ENCODE data around the gene BAK1.

The BAK1 gene

GRCh38 chr6:33568826-33569570, 11.1 kb downstream of the BAK1 start:
- H3K27ac ChIP-seq (ENCODE audit: low read length): no peak overlapping the region
- no peaks in the 10 kb centered on the region for H3K27me3 ChIP-seq (ENCODE audit: low read depth, low read length)
- no peak overlapping the region for H3K9ac ChIP-seq (ENCODE audit: low read length)
- H3K4me3 ChIP-seq (ENCODE audit: low read length): no peak overlapping the region
- no peak for TF ChIP-seq EZH2phosphoT487 (IDR thresholded peaks at IDR 0.05; ENCODE audit: low read depth)
- TF ChIP-seq, protein P1, sequence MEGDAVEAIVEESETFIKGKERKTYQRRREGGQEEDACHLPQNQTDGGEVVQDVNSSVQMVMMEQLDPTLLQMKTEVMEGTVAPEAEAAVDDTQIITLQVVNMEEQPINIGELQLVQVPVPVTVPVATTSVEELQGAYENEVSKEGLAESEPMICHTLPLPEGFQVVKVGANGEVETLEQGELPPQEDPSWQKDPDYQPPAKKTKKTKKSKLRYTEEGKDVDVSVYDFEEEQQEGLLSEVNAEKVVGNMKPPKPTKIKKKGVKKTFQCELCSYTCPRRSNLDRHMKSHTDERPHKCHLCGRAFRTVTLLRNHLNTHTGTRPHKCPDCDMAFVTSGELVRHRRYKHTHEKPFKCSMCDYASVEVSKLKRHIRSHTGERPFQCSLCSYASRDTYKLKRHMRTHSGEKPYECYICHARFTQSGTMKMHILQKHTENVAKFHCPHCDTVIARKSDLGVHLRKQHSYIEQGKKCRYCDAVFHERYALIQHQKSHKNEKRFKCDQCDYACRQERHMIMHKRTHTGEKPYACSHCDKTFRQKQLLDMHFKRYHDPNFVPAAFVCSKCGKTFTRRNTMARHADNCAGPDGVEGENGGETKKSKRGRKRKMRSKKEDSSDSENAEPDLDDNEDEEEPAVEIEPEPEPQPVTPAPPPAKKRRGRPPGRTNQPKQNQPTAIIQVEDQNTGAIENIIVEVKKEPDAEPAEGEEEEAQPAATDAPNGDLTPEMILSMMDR (IDR thresholded peaks at IDR 0.05; ENCODE audit: low read depth, low read length): no peak
- no peak overlapping the region for H2AFZ ChIP-seq (ENCODE audit: low read depth, low read length)
- H3K36me3 ChIP-seq (replicated peaks; ENCODE audit: low read depth, low read length): no peaks in the 10 kb centered on the region
- no peaks in the 10 kb centered on the region for H3K79me2 ChIP-seq (ENCODE audit: low read length)
- no peaks in the 10 kb centered on the region for H3K9me3 ChIP-seq (ENCODE audit: insufficient read depth, low read length)
- H4K20me1 ChIP-seq (ENCODE audit: insufficient read depth, low read length): no peaks in the 10 kb centered on the region
- H3K4me2 ChIP-seq (ENCODE audit: low read length): no peak overlapping the region
- H3K4me1 ChIP-seq (ENCODE audit: low read length): peaks cover 30% of the 10 kb centered on the region

- H3K9me3 ChIP-seq (ENCODE audit: insufficient read depth, low read length): no peaks in the 10 kb centered on the region
- no peaks in the 10 kb centered on the region for H4K20me1 ChIP-seq (ENCODE audit: insufficient read depth, low read length)
- no peaks in the 10 kb centered on the region for H3K79me2 ChIP-seq (ENCODE audit: low read length)
- H3K27ac ChIP-seq (ENCODE audit: low read length): no peak overlapping the region
- TF ChIP-seq, protein P1 (IDR thresholded peaks at IDR 0.05; ENCODE audit: low read depth, low read length): no peak
- TF ChIP-seq EZH2phosphoT487 (IDR thresholded peaks at IDR 0.05; ENCODE audit: low read depth): no peak
- H3K27me3 ChIP-seq (ENCODE audit: low read depth, low read length): no peaks in the 10 kb centered on the region
- H3K4me2 ChIP-seq (ENCODE audit: low read length): no peak overlapping the region
- no peaks in the 10 kb centered on the region for H3K36me3 ChIP-seq (replicated peaks; ENCODE audit: low read depth, low read length)
- peaks cover 30% of the 10 kb centered on the region for H3K4me1 ChIP-seq (ENCODE audit: low read length)
- no peak overlapping the region for H2AFZ ChIP-seq (ENCODE audit: low read depth, low read length)
- H3K9ac ChIP-seq (ENCODE audit: low read length): no peak overlapping the region
- H3K4me3 ChIP-seq (ENCODE audit: low read length): no peak overlapping the region
Observed at GRCh38 chr6:33567836-33568235, 12.2 kb downstream of the BAK1 start.

DNA sequence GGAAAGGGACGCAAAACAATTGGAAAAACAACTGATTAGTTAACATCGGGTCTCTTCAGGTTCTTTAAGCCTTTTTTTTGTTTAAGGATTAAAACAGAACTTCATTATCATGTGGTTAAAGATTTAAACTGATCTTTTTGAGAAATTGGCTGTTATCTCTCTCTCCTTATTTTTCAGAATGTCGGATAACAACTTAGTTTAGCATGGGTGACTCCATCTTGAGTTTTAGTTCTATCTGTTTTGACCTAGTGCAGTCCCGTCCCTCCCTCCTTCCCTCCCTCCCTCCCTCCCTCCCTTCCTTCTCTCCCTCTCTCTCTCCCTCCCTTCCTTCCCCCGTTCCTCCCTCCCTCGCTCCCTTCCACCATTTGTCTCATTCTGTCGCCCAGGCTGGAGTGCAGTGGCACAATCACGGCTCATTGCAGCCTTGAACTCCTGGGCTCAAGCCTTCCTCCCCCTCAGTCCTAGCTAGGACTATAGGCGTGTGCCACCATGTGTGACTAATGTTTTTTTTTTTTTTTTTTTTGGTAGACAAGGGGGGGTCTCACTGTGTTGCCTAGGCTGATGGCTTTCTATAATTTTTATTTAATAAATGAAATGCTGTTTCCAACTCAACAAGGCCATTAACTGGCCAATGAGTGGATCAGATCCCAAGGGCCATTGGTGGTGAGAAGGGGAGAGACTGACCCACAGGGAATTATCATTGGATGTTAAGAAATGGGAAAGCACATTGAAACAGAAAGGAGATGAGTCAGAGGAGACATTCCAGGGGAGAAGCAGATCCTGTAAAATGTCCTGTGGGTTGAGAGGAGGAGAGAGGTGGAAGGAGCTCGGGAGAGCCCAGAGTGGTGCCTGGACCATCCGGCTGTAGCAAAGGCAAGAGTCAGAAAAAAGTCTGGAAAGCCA, 13.6 kb downstream of the BAK1 start:
- no peaks in the 10 kb centered on the region for H4K20me1 ChIP-seq (ENCODE audit: insufficient read depth, low read length)
- H3K9me3 ChIP-seq (ENCODE audit: insufficient read depth, low read length): no peaks in the 10 kb centered on the region
- H3K4me2 ChIP-seq (ENCODE audit: low read length): no peak overlapping the region
- no peak overlapping the region for H2AFZ ChIP-seq (ENCODE audit: low read depth, low read length)
- H3K79me2 ChIP-seq (ENCODE audit: low read length): no peaks in the 10 kb centered on the region
- H3K27ac ChIP-seq (ENCODE audit: low read length): no peak overlapping the region
- no peak overlapping the region for H3K4me3 ChIP-seq (ENCODE audit: low read length)
- H3K4me1 ChIP-seq (ENCODE audit: low read length): peaks cover 20% of the 10 kb centered on the region
- no peak for TF ChIP-seq EZH2phosphoT487 (IDR thresholded peaks at IDR 0.05; ENCODE audit: low read depth)
- TF ChIP-seq, protein P1 (IDR thresholded peaks at IDR 0.05; ENCODE audit: low read depth, low read length): no peak
- no peak overlapping the region for H3K9ac ChIP-seq (ENCODE audit: low read length)
- H3K36me3 ChIP-seq (replicated peaks; ENCODE audit: low read depth, low read length): no peaks in the 10 kb centered on the region
- no peaks in the 10 kb centered on the region for H3K27me3 ChIP-seq (ENCODE audit: low read depth, low read length)

DNA sequence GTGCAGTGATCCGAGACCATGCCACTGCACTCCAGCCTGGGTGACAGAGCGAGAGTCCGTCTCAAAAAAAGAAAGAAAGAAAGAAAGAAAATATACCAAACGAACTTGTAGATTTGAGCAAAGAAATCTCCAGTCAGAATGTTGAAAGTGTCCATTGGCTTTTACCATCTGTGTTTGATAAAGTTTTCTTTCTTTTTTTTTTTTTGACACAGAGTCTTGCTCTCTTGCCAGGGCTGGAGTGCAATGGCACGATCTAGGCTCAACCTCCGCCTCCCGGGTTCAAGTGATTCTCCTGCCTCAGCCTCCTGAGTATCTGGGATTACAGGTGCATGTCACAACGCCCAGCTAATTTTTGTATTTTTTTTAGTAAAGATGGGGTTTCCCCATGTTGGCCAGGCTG, 21.3 kb downstream of the BAK1 start:
- H3K27ac ChIP-seq (ENCODE audit: low read length): no peak overlapping the region

More for the DNA sequence above, 21.3 kb downstream of the BAK1 start:
- no peak overlapping the region for H3K4me3 ChIP-seq (ENCODE audit: low read length)
- TF ChIP-seq EZH2phosphoT487 (IDR thresholded peaks at IDR 0.05; ENCODE audit: low read depth): no peak
- no peak overlapping the region for H3K9ac ChIP-seq (ENCODE audit: low read length)
- no peaks in the 10 kb centered on the region for H3K79me2 ChIP-seq (ENCODE audit: low read length)
- H3K36me3 ChIP-seq (replicated peaks; ENCODE audit: low read depth, low read length): no peaks in the 10 kb centered on the region
- no peaks in the 10 kb centered on the region for H4K20me1 ChIP-seq (ENCODE audit: insufficient read depth, low read length)
- H3K4me1 ChIP-seq (ENCODE audit: low read length): peaks cover 3% of the 10 kb centered on the region
- no peaks in the 10 kb centered on the region for H3K9me3 ChIP-seq (ENCODE audit: insufficient read depth, low read length)
- H3K4me2 ChIP-seq (ENCODE audit: low read length): no peak overlapping the region
- H3K27me3 ChIP-seq (ENCODE audit: low read depth, low read length): no peaks in the 10 kb centered on the region
- H2AFZ ChIP-seq (ENCODE audit: low read depth, low read length): no peak overlapping the region
